ENCODE data around the gene DNAJC5.

The DNAJC5 gene

DNA sequence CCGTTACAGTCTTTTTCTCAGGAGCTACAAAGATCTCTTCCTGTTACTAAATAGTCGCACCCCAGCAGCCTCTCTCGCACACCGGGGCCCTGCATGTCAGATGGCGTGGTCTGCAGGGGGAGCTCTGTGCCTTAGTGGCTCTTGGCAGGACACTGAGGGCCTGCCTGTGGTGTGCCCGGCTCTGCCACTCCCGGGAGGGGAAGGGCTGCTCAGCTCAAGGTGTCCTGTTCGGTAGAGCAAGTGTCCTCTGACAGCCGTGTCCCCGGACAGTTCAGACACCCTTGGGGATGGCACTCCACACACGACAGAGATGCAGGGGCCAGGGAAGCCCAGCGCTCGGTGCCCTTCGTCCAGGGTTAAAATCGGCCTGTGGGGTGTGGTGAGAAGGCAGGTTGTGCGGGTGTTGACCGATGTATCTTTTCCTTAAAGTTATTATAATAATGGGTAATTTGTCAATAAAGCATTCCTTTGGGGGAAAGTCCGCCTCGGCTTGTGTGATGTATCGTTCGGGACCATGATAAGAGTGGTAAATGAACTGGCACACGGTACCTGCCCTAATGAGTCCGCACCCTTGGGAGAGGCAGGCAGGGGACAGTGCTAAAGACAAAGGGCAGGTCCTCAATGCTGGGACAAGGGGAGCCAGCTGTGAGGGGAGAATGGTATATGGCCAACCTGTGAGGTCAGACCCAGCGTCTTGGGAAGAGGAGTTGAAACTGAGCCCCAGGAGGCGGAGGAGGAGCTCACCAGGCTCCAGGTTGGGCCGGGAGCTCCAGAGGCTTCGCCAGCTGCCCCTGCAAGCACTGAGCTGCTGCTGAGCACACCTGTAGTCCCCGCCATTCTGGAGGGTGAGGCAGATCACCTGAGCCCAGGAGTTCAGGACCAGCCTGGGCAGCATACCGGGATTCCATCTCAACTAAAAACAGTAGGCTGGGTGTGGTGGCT is 3.6 kb upstream of the DNAJC5 start:
- Histone ChIP-seq H3K27me3 (no peaks in the 10 kb centered on the region), H3K9me3 (no peaks in the 10 kb centered on the region), H3K36me3 (peaks cover 25 to 58% (median 39%) of the 10 kb centered on the region in 3 donors), H3K27ac (no peak overlapping the region), H3K4me3 (no peak overlapping the region), H3K4me1 (peaks cover 0 to 17% (median 11%) of the 10 kb centered on the region in 4 donors)
- TF ChIP-seq CTCF (IDR thresholded peaks at IDR 0.05) = no peak
- DNase-seq = no peak
- intact Hi-C loops (cut with DNase I; ENCODE audit: low total_unique reads) = loop anchor here (5.0 kb wide), 1 partner anchor 86 kb away; the partner anchor contains the start of gene SAMD10

DNA sequence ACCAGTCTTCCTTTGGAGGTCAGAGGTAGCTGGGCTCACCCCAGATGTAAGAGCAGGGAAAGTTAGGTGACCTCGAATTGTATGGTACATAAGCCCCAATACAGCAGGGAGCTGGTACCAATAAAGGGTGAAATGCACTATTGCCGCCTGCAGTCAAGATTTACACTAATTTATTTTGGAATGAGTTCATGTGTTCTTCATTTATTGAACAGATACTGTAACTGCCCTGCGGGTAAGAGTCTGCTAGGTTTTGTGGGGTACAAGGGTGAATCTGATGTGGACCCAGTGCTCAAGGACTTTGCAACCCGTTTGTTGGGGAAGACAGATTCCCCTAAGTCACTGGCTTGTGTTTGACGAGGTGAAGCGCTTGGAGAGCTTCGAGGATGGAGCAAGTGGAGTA is 2.5 kb upstream of the DNAJC5 start:
- H3K9me3 ChIP-seq = no peaks in the 10 kb centered on the region
- DNase-seq = no peak
- no peak overlapping the region for H3K27ac ChIP-seq
- TF ChIP-seq CTCF (IDR thresholded peaks at IDR 0.05) = no peak
- peaks cover 25 to 47% (median 32%) of the 10 kb centered on the region in 3 donors for H3K36me3 ChIP-seq
- no peaks in the 10 kb centered on the region for H3K27me3 ChIP-seq
- H3K4me1 ChIP-seq = peaks cover 0 to 28% (median 20%) of the 10 kb centered on the region in 4 donors
- no peak overlapping the region for H3K4me3 ChIP-seq
- intact Hi-C loops (cut with DNase I; ENCODE audit: low total_unique reads) = loop anchor here (5.0 kb wide), 1 partner anchor 85 kb away; the partner anchor contains the start of gene SAMD10

GRCh38 chr20:63893999-63894357 is 948 bp upstream of the DNAJC5 start:
- no peaks in the 10 kb centered on the region for H3K27me3 ChIP-seq
- H3K27ac ChIP-seq = peak overlapping the region; percentile 55 to 65
- H3K4me3 ChIP-seq = peak overlapping the region; percentile 62 to 81
- no peak for TF ChIP-seq CTCF (IDR thresholded peaks at IDR 0.05)
- no peaks in the 10 kb centered on the region for H3K9me3 ChIP-seq
- peaks cover 21 to 31% (median 24%) of the 10 kb centered on the region in 3 donors for H3K36me3 ChIP-seq
- no peak for DNase-seq
- H3K4me1 ChIP-seq = peaks cover 0 to 34% (median 22%) of the 10 kb centered on the region in 4 donors
- intact Hi-C loops (cut with DNase I; ENCODE audit: low total_unique reads) = loop anchor here (5.0 kb wide), 1 partner anchor 83 kb away; the partner anchor contains the start of gene SAMD10

GRCh38 chr20:63895202-63895951 is 451 bp downstream of the DNAJC5 start:
- peaks cover 0 to 34% (median 23%) of the 10 kb centered on the region in 4 donors for H3K4me1 ChIP-seq
- H3K9me3 ChIP-seq = no peaks in the 10 kb centered on the region
- H3K27me3 ChIP-seq = no peaks in the 10 kb centered on the region
- H3K27ac ChIP-seq = peak overlapping the region; percentile 70 to 72
- intact Hi-C loops (cut with DNase I; ENCODE audit: low total_unique reads) = no loop called here
- no peak for DNase-seq
- H3K36me3 ChIP-seq = peaks cover 12 to 17% (median 14%) of the 10 kb centered on the region in 3 donors
- peak overlapping the region; percentile 62 to 81 for H3K4me3 ChIP-seq
- TF ChIP-seq CTCF (IDR thresholded peaks at IDR 0.05) = no peak

GRCh38 chr20:63895952-63896263 is 982 bp downstream of the DNAJC5 start:
- Histone ChIP-seq H3K4me3 (peak overlapping the region; percentile 62 to 81), H3K4me1 (peaks cover 0 to 34% (median 23%) of the 10 kb centered on the region in 4 donors), H3K9me3 (no peaks in the 10 kb centered on the region), H3K36me3 (peaks cover 6 to 12% (median 9%) of the 10 kb centered on the region in 3 donors), H3K27ac (peak overlapping the region; percentile 70 to 72), H3K27me3 (no peaks in the 10 kb centered on the region)
- TF ChIP-seq CTCF (IDR thresholded peaks at IDR 0.05) = no peak
- intact Hi-C loops (cut with DNase I; ENCODE audit: low total_unique reads) = no loop called here
- DNase-seq = no peak

All from tibial artery (tissue), 4 donors.